ENCODE measurements around the gene CACNA1H.
"Not testable (repeated sequence)": the region's sequence is repeated elsewhere in the genome, so short reads cannot be mapped to it uniquely, and the experiment has no call there.

Gene CACNA1H

GRCh38 chr16:1256874-1257322 lies 104.0 kb downstream of the CACNA1H start:
- DNase-seq: no peak

- DNase-seq: no peak
These were observed 104.8 kb downstream of the CACNA1H start for GRCh38 chr16:1257561-1258224.

- DNase-seq: no peak
These were observed 105.3 kb downstream of the CACNA1H start for GRCh38 chr16:1258225-1258600.

DNA sequence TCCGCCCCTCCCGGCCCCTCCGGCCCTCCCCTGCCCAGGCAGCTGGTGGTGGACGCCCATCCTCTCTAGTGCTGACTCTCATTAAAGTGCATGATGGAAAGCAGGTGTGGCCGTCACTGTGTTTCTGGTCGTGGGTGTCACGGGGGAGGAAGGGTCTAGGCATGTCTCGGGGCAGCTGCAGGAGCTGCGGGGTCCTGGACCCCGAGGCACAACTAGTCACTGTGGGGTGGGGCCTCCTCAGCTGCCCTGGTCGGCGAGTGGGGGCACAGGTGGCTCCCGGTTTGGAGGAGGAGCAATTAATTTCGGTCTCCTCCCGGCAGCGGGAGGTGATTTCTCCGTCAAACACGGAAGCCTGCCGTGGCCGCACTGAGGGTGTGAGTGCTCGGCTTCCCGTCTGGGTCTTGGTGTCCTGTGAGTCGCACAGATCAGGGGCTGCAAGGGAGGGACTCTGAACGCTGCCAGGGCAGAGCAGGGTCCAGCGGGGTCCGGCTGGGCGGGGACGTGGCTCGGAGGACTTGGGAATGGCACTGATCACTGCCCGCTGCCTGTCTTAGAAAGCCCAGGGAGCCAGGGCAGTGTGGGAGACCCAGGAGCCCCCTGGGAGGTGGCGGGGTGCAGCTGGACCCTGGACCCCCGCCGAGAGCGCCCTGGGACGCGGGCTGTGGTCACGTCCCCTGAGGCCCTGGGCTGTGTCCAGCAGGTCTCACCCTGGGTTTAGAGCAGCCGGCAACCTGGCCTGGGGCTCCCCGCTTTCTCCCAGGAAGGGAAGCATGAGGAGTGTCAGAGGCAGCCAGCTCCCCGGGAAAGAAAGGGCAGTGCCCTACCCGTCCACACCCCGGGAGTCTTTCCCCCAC lies 106.2 kb downstream of the CACNA1H start:
- DNase-seq: no peak

DNA sequence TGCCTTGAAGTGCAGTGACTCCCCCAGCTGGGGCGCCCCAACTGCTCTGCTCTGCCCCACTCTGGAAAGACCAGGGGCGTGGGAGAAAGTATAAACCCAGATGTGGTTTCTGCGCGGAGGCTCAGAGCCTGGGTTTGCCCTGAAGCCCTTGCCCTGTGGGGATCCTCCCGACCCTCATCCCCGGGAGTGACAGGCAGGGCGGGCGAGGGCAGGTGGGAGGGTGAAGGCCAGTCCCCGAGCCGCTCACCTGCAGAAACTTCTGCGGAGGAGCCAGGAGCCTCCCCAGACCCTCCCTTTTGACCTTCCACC lies 106.8 kb downstream of the CACNA1H start:
- DNase-seq: no peak

- DNase-seq: no peak
These were observed 107.3 kb downstream of the CACNA1H start for GRCh38 chr16:1260101-1260680.

DNA sequence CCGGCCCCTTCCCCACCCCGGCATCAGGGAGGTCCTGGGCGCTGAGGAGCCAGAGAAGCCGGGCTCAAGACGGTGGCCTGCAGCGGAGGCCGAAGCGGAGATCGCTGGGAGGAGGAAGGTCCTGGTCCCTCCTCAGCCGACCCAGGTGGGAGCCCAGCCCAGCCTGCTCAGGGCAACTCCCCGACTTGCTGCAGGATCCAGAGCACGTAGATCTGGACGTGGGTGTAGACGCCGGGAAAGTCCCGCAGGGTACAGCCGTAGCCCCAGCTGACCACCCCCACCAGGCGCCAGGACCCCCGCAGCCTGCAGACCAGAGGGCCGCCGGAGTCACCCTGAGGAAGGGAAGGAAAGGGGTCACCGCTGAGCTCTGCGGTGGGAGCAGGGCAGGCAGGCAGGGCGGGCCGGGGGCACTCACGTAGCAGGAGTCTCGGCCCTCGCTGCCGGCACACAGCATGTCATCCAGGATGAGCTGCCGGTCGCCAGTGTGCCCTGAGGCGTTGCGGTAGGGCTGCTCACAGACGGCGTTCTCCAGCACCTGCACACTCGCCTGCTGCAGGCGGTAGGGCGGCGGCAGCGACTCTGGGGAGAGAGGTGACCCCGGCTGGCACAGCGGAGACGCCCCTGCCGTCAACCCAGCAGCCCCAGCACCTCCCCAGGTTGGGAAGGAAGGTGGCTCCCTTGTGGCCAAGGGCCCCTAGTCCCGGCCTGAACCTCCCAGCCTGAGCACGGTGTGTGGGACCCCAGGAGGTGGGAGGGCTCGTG lies 108.4 kb downstream of the CACNA1H start:
- no peak for DNase-seq

DNA sequence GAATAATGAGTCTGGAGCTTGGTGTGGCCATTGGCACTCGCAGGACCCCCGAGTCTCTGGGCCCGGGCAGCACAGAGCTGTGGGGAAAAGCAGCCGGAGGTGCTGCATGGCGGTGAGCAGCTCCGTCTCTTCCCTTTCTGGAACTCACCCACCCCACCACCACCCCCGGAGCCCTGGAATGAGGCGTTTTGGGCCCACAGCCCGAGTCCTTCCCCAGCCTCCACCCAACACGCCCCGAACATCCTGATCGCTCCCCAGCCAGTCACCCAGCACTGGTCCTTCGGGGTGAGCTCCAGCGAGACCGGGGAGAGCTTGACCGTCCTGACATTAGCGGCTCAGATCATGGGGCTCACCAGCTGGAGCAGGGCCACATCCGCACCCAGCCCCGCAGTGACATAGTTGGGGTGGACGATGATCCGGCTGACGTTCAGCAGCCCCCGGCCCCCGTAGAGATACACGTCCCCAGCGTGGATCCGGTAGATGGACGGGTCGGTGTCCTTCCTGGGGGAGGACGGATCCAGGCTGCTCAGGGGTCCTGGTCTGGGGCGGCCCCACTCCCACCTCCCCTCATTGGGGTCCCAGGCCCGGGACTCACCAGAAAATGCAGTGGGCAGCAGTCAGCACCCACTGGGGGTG lies 109.4 kb downstream of the CACNA1H start:
- no peak for DNase-seq

GRCh38 chr16:1262846-1263221 lies 109.9 kb downstream of the CACNA1H start:
- no peak for DNase-seq

DNA sequence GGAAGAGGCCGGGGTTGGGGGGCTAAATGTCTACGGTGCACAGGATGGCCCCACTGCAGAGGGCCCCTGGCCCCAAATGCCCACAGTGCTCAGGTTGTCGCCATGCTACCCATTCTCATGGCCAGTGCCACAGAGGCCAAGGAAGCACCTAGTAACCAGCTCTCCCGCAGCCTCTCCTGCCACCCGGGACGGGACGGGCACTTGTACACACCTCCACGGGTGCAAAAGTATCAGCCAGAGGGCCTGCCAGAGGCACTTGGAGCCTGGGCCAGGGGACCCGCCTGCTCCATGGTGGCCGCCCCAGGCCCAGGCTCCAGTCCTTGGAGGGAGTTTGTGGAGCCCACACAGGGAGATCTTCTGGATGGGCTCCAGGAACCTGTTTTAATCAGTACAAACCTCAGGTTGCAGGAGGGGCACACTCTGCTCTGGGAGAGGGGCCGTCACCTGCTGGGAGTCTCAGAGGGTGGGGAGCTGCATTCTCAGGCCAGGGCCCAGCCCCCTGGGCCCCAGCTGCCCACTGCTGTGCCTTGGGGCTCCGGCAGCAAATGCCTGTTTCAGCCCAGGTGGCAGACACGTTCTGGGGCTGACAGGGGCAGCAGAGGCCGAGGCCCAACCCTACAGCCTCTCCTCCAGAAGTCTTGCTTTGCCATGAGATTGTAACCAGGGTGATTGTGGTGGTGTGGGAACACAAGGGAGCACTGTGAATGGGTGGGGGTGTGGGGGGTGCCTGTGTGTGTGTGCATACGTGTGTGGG lies 110.9 kb downstream of the CACNA1H start:
- DNase-seq: no peak

DNA sequence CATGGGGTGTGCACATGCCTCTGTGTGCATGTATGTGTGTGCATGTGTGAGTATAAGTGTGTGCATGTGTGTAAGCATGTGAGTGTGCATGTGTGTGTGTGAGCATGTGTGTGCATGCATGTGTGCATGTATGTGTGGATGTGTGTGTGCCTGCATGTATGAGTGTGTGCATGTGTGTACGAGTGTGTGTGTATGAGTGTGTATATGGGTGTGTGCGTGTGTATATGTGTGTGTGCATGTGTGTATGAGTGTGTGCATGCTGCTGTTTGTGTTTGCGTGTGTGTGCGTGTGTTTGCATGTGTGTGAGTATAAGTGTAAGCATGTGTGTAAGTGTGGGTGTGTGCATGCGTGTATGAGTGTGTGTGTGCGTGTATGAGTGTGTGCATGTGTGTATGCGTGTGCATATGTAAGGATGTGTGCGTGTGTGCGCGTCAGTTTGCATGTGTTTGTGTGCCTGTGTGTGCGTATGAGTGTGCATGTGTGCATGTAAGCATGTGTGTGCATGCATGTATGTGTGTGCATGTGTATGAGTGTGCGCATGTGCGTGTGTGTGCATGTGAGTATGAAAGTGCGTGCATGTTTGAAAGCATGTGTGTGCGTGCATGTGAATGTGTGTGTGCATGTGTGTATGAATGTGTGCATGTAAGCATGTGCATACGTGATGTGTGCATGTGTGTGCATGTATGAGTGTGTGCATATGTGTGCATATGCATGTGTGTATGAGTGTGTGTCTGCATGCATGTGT lies 111.6 kb downstream of the CACNA1H start:
- DNase-seq: no peak

DNA sequence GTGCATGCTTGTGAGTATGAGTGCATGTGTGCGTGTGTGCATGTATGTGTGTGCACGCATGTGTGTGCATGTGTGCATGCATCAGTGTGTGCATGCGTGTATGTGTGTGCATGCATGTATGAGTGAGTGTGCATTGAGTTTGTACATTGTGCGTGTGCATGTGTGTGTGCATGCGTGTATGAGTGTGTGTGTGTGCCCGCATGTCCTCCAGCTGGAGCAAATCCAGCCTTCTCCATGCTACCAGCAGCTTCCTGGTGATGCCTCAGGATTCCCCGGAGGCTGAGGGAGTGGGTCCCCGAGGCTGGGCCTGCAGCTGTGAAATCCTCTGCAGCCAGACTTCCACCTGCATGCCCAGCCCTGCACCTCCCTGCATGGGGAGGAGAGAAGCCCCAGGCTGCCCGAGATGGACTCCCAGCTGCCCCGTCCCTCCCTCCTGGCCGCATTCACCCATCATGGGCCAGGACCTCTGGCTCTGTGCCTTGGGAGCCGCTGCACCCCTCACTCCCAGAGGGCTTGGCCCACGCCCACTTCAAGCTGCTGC lies 112.3 kb downstream of the CACNA1H start:
- DNase-seq: no peak

DNA sequence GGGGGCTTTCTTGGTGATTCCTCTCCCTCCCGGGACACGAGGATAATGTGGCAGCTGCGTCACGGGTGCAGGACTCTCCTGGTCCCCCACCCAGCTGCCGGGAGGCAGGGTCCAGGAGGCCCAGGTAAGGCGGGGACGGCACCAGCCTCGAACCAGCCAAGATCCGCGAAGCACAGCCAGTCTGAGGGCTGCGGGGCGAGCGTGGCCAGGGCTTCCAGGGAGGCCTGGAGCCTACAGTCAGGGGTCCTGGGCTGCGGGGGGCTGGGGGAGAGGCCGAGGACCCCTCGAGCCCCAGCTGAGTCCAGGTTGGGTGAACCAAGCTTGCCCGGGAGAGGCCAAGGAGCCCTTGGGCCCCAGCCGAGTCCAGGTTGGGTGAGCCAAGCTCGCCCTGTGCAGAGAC lies 112.9 kb downstream of the CACNA1H start:
- DNase-seq: no peak

- DNase-seq: not testable (repeated sequence)
These were observed 116.5 kb downstream of the CACNA1H start for GRCh38 chr16:1269418-1269817.

DNA sequence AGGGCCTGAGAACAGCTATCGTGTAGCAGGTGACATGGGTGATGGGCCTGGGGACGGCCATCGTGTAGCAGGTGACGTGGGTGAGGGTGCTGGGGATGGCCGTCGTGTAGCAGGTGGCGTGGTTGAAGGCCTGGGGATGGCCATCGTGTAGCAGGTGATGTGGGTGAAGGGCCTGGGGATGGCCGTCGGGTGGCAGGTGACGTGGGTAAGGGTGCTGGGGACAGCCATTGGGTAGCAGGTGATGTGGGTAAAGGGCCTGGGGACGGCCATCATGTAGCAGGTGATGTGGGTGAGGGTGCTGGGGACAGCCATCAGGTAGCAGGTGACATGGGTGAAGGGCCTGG lies 118.4 kb downstream of the CACNA1H start:
- DNase-seq: no peak
